HG02678 (cell line): ENCODE results near the gene TUBA3D.
"Not testable (repeated sequence)": the region's sequence is repeated elsewhere in the genome, so short reads cannot be mapped to it uniquely, and the experiment has no call there.

Experiments used
- ATAC-seq: cut with Tn5 transposase; IDR thresholded peaks from one replicate; pipeline ENCODE4 v1.9.1; 2021; ENCODE audit warnings: mild to moderate bottlenecking, moderate library complexity; ENCODE audit not compliant: unreplicated experiment

TUBA3D gene

DNA sequence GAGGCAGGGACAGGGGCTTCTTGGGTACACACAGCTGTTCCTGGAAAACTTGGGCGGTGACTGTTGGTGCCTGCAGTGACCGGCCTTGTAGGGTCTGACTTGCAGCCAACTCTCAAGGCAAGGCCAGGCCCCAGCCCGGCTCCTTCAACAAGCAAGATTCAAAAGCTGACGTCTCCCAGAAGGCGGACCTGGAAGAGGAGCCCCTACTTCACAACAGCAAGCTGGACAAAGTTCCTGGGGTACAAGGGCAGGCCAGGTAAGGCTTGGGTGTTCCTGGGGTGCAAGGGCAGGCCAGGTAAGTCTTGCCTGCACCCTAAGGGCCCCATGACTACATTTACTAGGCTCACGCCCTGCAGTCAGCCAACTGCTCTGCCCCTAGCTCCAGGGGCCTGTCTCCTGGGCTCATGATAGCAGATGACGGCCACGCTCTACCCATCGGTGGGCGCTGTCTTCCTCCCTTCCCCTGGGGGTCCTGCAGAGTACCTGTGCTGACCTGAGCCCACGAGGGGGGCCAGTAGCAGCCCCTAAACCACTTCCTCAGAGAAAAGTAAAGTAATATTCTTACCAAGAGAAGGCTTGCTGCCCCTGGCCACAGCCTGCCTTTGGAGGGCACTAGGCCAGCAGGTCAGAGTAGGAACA is 55.7 kb downstream of the TUBA3D start:
- not testable (repeated sequence) for ATAC-seq
